ENCODE results near the gene PRKCE. TPM values are rescaled to one million over a fixed set of nuclear protein-coding genes. Genes with fewer than 3 reads are reported as not detected.

The PRKCE gene
- total and polyA plus RNA-seq, 2 donors (not counting 1 experiment from before 2014, with no cell fraction given), result 14.1 to 19.0 TPM

DNA sequence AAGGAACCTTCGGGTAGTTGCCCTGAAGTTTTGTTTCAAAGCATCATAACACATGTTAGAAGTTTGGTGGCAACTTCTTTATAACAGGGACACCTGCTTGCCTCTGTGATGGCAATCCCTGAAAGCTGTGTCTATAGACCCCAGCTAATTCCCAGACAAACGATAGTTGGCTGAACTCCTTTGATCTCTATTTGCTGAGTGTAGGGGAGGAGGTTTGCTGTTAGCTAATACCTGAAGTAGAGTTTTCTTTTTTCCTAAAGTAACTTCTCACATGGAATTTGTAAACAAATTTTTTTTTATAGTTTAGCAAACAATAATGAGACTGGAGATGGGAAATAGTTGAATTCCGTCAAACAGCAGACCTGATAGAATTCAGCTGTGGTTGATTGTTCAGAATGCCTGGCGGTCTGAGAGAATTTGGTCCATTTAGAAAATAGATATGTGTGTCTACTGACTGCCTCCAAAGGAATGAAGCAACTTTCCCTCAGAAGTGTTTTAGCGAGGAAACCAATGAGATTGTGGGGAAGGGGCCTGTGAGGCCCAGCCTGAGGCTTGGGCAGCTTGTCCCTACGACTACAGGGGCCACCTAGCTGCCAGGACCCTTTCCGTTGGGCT lies 522.3 kb downstream of the PRKCE start:
- Histone ChIP-seq H2AFZ (ENCODE audit: low read length) (no peak overlapping the region), H3K4me3 (replicated peaks in 1 of 4; ENCODE audit: control extremely low read depth in 1 of 4, insufficient read depth in 1 of 4, low read depth in 3 of 4, low read length in 4 of 4) (no peak overlapping the region), H3K4me1 (ENCODE audit: control insufficient read depth, extremely low read depth, insufficient read depth, low read length) (peaks cover 14% of the 10 kb centered on the region), H3K36me3 (ENCODE audit: control insufficient read depth, insufficient read depth, low read length) (no peaks in the 10 kb centered on the region), H3K9ac (ENCODE audit: insufficient read depth, low read length) (no peak overlapping the region), H3K79me2 (ENCODE audit: control insufficient read depth, insufficient read depth, low read length) (no peaks in the 10 kb centered on the region), H3K4me2 (ENCODE audit: extremely low read depth, insufficient read depth, low read length) (no peak overlapping the region), H3K27me3 (ENCODE audit: control insufficient read depth, insufficient read depth, low read length) (no peaks in the 10 kb centered on the region), H4K20me1 (ENCODE audit: control insufficient read depth, extremely low read depth, insufficient read depth, low read length) (no peaks in the 10 kb centered on the region), H3K27ac (ENCODE audit: insufficient read depth, low read length) (no peak overlapping the region), H3K9me3 (ENCODE audit: control insufficient read depth, insufficient read depth, low read depth, low read length) (no peaks in the 10 kb centered on the region)
- peak in 1 of 2 donors; percentile 29 for DNase-seq (ENCODE audit: low read depth in 2 of 2)
- TF ChIP-seq, protein P1, sequence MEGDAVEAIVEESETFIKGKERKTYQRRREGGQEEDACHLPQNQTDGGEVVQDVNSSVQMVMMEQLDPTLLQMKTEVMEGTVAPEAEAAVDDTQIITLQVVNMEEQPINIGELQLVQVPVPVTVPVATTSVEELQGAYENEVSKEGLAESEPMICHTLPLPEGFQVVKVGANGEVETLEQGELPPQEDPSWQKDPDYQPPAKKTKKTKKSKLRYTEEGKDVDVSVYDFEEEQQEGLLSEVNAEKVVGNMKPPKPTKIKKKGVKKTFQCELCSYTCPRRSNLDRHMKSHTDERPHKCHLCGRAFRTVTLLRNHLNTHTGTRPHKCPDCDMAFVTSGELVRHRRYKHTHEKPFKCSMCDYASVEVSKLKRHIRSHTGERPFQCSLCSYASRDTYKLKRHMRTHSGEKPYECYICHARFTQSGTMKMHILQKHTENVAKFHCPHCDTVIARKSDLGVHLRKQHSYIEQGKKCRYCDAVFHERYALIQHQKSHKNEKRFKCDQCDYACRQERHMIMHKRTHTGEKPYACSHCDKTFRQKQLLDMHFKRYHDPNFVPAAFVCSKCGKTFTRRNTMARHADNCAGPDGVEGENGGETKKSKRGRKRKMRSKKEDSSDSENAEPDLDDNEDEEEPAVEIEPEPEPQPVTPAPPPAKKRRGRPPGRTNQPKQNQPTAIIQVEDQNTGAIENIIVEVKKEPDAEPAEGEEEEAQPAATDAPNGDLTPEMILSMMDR (conservative IDR thresholded peaks at IDR 0.05 in 1 of 2, IDR thresholded peaks at IDR 0.05 in 1 of 2; ENCODE audit: low read depth in 1 of 2, low read length in 2 of 2), result no peak
- no peak for TF ChIP-seq EZH2 (IDR thresholded peaks at IDR 0.05; ENCODE audit: low read length, missing control alignments)

DNA sequence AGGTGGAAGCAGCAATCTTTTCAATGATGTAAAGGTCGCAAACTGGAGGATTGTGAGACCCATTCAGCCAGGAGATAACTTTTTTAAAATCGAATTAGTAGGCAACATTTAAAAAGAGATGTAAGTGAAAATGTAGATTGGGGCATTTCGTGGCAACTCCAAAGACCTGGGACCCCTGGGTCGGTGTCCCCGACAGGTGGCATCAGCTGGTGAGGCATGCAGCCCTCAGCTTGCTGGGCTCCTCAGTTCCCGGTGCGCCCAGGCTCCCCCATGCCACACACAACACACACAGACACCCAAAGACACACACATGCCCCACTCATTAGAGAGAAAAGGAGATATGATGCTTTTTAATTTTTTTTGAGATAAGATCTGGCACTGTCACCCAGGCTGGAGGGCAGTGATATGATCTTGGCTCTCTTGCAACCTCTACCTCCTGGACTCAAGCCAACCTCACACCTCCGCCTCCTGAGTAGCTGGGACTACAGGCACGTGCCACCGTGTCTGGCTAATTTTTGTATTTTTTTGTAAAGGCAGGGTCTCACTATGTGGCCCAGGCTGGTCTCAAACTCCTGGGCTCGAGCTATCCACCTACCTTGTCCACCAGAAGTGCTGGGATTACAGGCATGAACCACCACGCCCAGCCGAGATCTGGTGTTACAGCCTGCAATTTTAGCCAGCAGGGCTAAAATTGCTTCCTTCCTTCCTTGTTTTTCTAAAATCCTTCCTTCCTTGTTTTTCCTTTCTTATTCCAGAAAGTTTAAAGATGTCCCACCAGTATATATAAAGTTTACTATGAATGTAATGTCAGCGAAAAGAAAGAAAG lies 523.1 kb downstream of the PRKCE start:
- Histone ChIP-seq H2AFZ (ENCODE audit: low read length) (no peak overlapping the region), H3K27ac (ENCODE audit: insufficient read depth, low read length) (no peak overlapping the region), H3K36me3 (ENCODE audit: control insufficient read depth, insufficient read depth, low read length) (no peaks in the 10 kb centered on the region), H3K9ac (ENCODE audit: insufficient read depth, low read length) (no peak overlapping the region), H4K20me1 (ENCODE audit: control insufficient read depth, extremely low read depth, insufficient read depth, low read length) (no peaks in the 10 kb centered on the region), H3K4me1 (ENCODE audit: control insufficient read depth, extremely low read depth, insufficient read depth, low read length) (peaks cover 21% of the 10 kb centered on the region), H3K79me2 (ENCODE audit: control insufficient read depth, insufficient read depth, low read length) (no peaks in the 10 kb centered on the region), H3K4me2 (ENCODE audit: extremely low read depth, insufficient read depth, low read length) (no peak overlapping the region), H3K27me3 (ENCODE audit: control insufficient read depth, insufficient read depth, low read length) (no peaks in the 10 kb centered on the region), H3K4me3 (replicated peaks in 1 of 4; ENCODE audit: control extremely low read depth in 1 of 4, insufficient read depth in 1 of 4, low read depth in 3 of 4, low read length in 4 of 4) (no peak overlapping the region), H3K9me3 (ENCODE audit: control insufficient read depth, insufficient read depth, low read depth, low read length) (no peaks in the 10 kb centered on the region)
- no peak for DNase-seq (ENCODE audit: low read depth in 2 of 2)
- TF ChIP-seq EZH2 (IDR thresholded peaks at IDR 0.05; ENCODE audit: low read length, missing control alignments), result no peak
- TF ChIP-seq, protein P1 (conservative IDR thresholded peaks at IDR 0.05 in 1 of 2, IDR thresholded peaks at IDR 0.05 in 1 of 2; ENCODE audit: low read depth in 1 of 2, low read length in 2 of 2), result no peak

DNA sequence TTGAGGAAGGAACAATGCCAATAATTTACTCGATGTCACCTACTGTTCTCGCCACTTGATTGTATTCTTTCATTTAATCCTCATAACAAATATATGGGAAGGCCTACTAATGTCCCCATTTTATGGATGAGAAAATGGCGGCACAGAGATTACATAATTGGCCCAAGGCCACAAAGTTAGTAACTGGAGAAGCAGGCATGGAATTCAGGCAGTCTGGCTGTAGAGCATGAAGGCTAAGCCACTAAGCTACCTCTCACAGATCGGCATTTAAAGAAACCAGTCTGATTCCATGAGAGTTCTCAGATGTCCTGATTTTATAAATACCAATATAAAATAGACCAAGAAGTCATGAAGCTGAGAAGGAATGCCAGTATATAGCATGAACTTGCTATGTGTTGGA lies 523.9 kb downstream of the PRKCE start:
- Histone ChIP-seq H3K9ac (ENCODE audit: insufficient read depth, low read length) (no peak overlapping the region), H3K4me2 (ENCODE audit: extremely low read depth, insufficient read depth, low read length) (no peak overlapping the region), H3K27ac (ENCODE audit: insufficient read depth, low read length) (no peak overlapping the region), H3K79me2 (ENCODE audit: control insufficient read depth, insufficient read depth, low read length) (no peaks in the 10 kb centered on the region), H4K20me1 (ENCODE audit: control insufficient read depth, extremely low read depth, insufficient read depth, low read length) (no peaks in the 10 kb centered on the region), H3K9me3 (ENCODE audit: control insufficient read depth, insufficient read depth, low read depth, low read length) (no peaks in the 10 kb centered on the region), H2AFZ (ENCODE audit: low read length) (no peak overlapping the region), H3K4me3 (replicated peaks in 1 of 4; ENCODE audit: control extremely low read depth in 1 of 4, insufficient read depth in 1 of 4, low read depth in 3 of 4, low read length in 4 of 4) (no peak overlapping the region), H3K27me3 (ENCODE audit: control insufficient read depth, insufficient read depth, low read length) (no peaks in the 10 kb centered on the region), H3K4me1 (ENCODE audit: control insufficient read depth, extremely low read depth, insufficient read depth, low read length) (peaks cover 23% of the 10 kb centered on the region), H3K36me3 (ENCODE audit: control insufficient read depth, insufficient read depth, low read length) (no peaks in the 10 kb centered on the region)
- DNase-seq (ENCODE audit: low read depth in 2 of 2), result peak in 1 of 2 donors; percentile 85
- TF ChIP-seq, protein P1 (conservative IDR thresholded peaks at IDR 0.05 in 1 of 2, IDR thresholded peaks at IDR 0.05 in 1 of 2; ENCODE audit: low read depth in 1 of 2, low read length in 2 of 2), result no peak
- TF ChIP-seq EZH2 (IDR thresholded peaks at IDR 0.05; ENCODE audit: low read length, missing control alignments), result no peak

Measured in fibroblast of lung (primary cell).